HCT116 (cell line): ENCODE results near the gene KLHL35. TPM values are rescaled to one million over a fixed set of nuclear protein-coding genes. Genes with fewer than 3 reads are reported as not detected.

Experiments used
- ATAC-seq: fragments of 200-7000 bp; cut with Tn5 transposase; 2 replicates; pipeline ENCODE4 v1.9.1; 2020; ENCODE audit warnings: mild to moderate bottlenecking, moderate library complexity
- BruUV-seq: library from RNA; stranded (reverse); fragments of 400-500 nt; replicated peaks from 2 replicates; lab custom pipeline; 2021; lab: Mats Ljungman, UMichigan
- CTCF ChIA-PET: fragments of 300-600 bp; sonication (Branson Sonifier 250); formaldehyde crosslinking; loops from one replicate; lab custom pipeline; 2021; ENCODE audit warnings: antibody characterized with exemption; lab: Charles Lee
- POLR2A ChIA-PET: fragments of 300-600, 350-600 bp; sonication (Branson Sonifier 250); formaldehyde crosslinking; loops from one replicate; lab custom pipeline; 2021; ENCODE audit warnings: antibody characterized with exemption; lab: Charles Lee
- RAD21 ChIA-PET, 2 experiments: fragments of 300-600 bp; sonication (Branson Sonifier 250); formaldehyde crosslinking; loops; one replicate each; lab custom pipeline; 2023; ENCODE audit warnings: low total read pairs in 2 of 2; ENCODE audit not compliant: uncharacterized antibody in 2 of 2, unreplicated experiment in 2 of 2, low non-redundant PET in 1 of 2; lab: Charles Lee
- DNase-seq: peaks from one replicate; pipeline ENCODE4 v3.0.0-alpha.2; 2010; ENCODE audit warnings: low read depth, low spot score
- H2AFZ ChIP-seq: fragments of 200-600 bp; shearing (Covaris generic), sonication (generic); 2 replicates; pipeline ENCODE4 v1.6.1; 2017; ENCODE audit warnings: low read depth, mixed run types, mixed read lengths, antibody characterized with exemption, low read length; ENCODE audit not compliant: poor library complexity, severe bottlenecking
- H3K27ac ChIP-seq: 2 replicates; pipeline ENCODE4 v1.5.1; 2012; ENCODE audit warnings: low read depth, low read length
- H3K27me3 ChIP-seq: fragments of 200-600 bp; sonication (generic); 2 replicates; pipeline ENCODE4 v1.6.1; 2016; ENCODE audit warnings: mixed run types, low read length, mixed read lengths; ENCODE audit not compliant: insufficient read depth
- H3K36me3 ChIP-seq, 2 experiments: fragments of 200-500 bp in 1 of 2; fragments of 200-600 bp in 1 of 2; sonication (Bioruptor generic) in 1 of 2; sonication (generic) in 1 of 2; 2 replicates each; pipeline versions ENCODE4 v1.5.1 to v1.6.1; 2014 to 2016; ENCODE audit warnings: low read length in 2 of 2, inconsistent platforms in 1 of 2, mixed read lengths in 1 of 2, mixed run types in 1 of 2; ENCODE audit not compliant: insufficient read depth in 2 of 2, control insufficient read depth in 1 of 2
- H3K4me1 ChIP-seq, 2 experiments: fragments of 200-600 bp in 1 of 2; sonication (generic) in 1 of 2; 2 replicates each; pipeline versions ENCODE4 v1.5.1 to v1.6.1; 2012 to 2017; ENCODE audit warnings: low read length in 2 of 2, inconsistent platforms in 1 of 2, mild to moderate bottlenecking in 1 of 2, mixed read lengths in 1 of 2, mixed run types in 1 of 2, moderate library complexity in 1 of 2; ENCODE audit not compliant: insufficient read depth in 2 of 2, control insufficient read depth in 1 of 2
- H3K4me2 ChIP-seq: fragments of 200-600 bp; sonication (generic); 2 replicates; pipeline ENCODE4 v1.6.1; 2017; ENCODE audit warnings: mixed run types, low read length, mixed read lengths
- H3K4me3 ChIP-seq, 2 experiments: fragments of 200-600 bp in 1 of 2; sonication (generic) in 1 of 2; replicated peaks in 1 of 2; 2 replicates each; pipeline ENCODE4 v1.5.1; 2011 to 2016; ENCODE audit warnings: low read length in 2 of 2, control low read depth in 1 of 2, low read depth in 1 of 2, mild to moderate bottlenecking in 1 of 2, mixed read lengths in 1 of 2, mixed run types in 1 of 2
- H3K79me2 ChIP-seq: fragments of 200-600 bp; sonication (generic); 2 replicates; pipeline ENCODE4 v1.6.1; 2017; ENCODE audit warnings: mild to moderate bottlenecking, mixed run types, low read length, moderate library complexity, mixed read lengths; ENCODE audit not compliant: insufficient read depth
- H3K9ac ChIP-seq: fragments of 200-600 bp; sonication (generic); 2 replicates; pipeline ENCODE4 v1.6.1; 2016; ENCODE audit warnings: low read length, mixed read lengths
- H3K9me2 ChIP-seq: fragments of 200-600 bp; sonication (generic), shearing (Covaris generic); 2 replicates; pipeline ENCODE4 v1.6.1; 2017; ENCODE audit warnings: mixed run types, mild to moderate bottlenecking, moderate library complexity; ENCODE audit not compliant: insufficient read depth
- H3K9me3 ChIP-seq, 2 experiments: fragments of 200-500 bp in 1 of 2; fragments of 200-600 bp in 1 of 2; sonication (Bioruptor generic) in 1 of 2; sonication (generic) in 1 of 2; 2 replicates each; pipeline ENCODE4 v1.6.1; 2014 to 2017; ENCODE audit warnings: low read length in 2 of 2, mixed read lengths in 2 of 2, inconsistent platforms in 1 of 2, low read depth in 1 of 2, mild to moderate bottlenecking in 1 of 2, mixed run types in 1 of 2, moderate library complexity in 1 of 2; ENCODE audit not compliant: control insufficient read depth in 1 of 2, insufficient read depth in 1 of 2
- H4K20me1 ChIP-seq: fragments of 200-600 bp; sonication (generic), shearing (Covaris generic); 2 replicates; pipeline ENCODE4 v1.6.1; 2017; ENCODE audit warnings: mixed run types, mild to moderate bottlenecking, moderate library complexity; ENCODE audit not compliant: insufficient read depth
- ATF3 ChIP-seq: IDR thresholded peaks from 2 replicates; pipeline ENCODE4 v1.6.1; 2012
- CBX3 ChIP-seq: IDR thresholded peaks from 2 replicates; pipeline ENCODE4 v1.6.1; 2012; ENCODE audit warnings: low read depth
- CEBPB ChIP-seq: IDR thresholded peaks from 2 replicates; pipeline ENCODE4 v1.6.1; 2012; ENCODE audit warnings: low read depth
- CTCF ChIP-seq, 3 experiments: fragments of 200-600 bp in 1 of 3; sonication (generic) in 1 of 3; IDR thresholded peaks in 2 of 3; conservative IDR thresholded peaks in 1 of 3; 2 replicates each; pipeline ENCODE4 v1.5.1; 2012 to 2017; ENCODE audit warnings: low read depth in 2 of 3, low read length in 2 of 3, antibody characterized with exemption in 1 of 3, borderline replicate concordance in 1 of 3, control low read depth in 1 of 3, mild to moderate bottlenecking in 1 of 3, mixed read lengths in 1 of 3, mixed run types in 1 of 3, moderate library complexity in 1 of 3; ENCODE audit not compliant: insufficient read depth in 1 of 3
- ELF1 ChIP-seq: IDR thresholded peaks from 2 replicates; pipeline ENCODE4 v1.6.1; 2012; ENCODE audit warnings: low read depth, borderline replicate concordance
- EZH2 ChIP-seq: fragments of 200-600 bp; sonication (generic); IDR thresholded peaks from 2 replicates; pipeline ENCODE4 v1.6.1; 2017; ENCODE audit warnings: antibody characterized with exemption, mixed run types
- FOSL1 ChIP-seq: IDR thresholded peaks from 2 replicates; pipeline ENCODE4 v1.6.1; 2012; ENCODE audit warnings: low read depth
- JUND ChIP-seq: IDR thresholded peaks from 2 replicates; pipeline ENCODE4 v1.6.1; 2012
- MAX ChIP-seq: IDR thresholded peaks from 2 replicates; pipeline ENCODE4 v1.6.1; 2012
- POLR2AphosphoS5 ChIP-seq: IDR thresholded peaks from 2 replicates; pipeline ENCODE4 v1.6.1; 2011; ENCODE audit warnings: mild to moderate bottlenecking, low read depth, low read length, moderate library complexity
- RAD21 ChIP-seq: IDR thresholded peaks from 2 replicates; pipeline ENCODE4 v1.6.1; 2012; ENCODE audit warnings: low read depth, mild to moderate bottlenecking
- SIN3A ChIP-seq: IDR thresholded peaks from 2 replicates; pipeline ENCODE4 v1.6.1; 2012; ENCODE audit warnings: low read depth
- SP1 ChIP-seq: IDR thresholded peaks from 2 replicates; pipeline ENCODE4 v1.6.1; 2012; ENCODE audit warnings: low read depth
- TCF7L2 ChIP-seq: IDR thresholded peaks from 2 replicates; pipeline ENCODE4 v1.7.0; 2011; ENCODE audit warnings: borderline replicate concordance, inconsistent platforms; ENCODE audit not compliant: insufficient read depth, insufficient read length; ENCODE audit errors: extremely low read depth
- YY1 ChIP-seq: IDR thresholded peaks from 2 replicates; pipeline ENCODE4 v1.6.1; 2011; ENCODE audit warnings: low read length, low read depth, moderate library complexity, mild to moderate bottlenecking; ENCODE audit not compliant: insufficient replicate concordance; ENCODE audit errors: extremely low read depth
- ZBTB33 ChIP-seq: IDR thresholded peaks from 2 replicates; pipeline ENCODE4 v1.6.1; 2011; ENCODE audit warnings: mild to moderate bottlenecking, low read length, moderate library complexity; ENCODE audit not compliant: insufficient replicate concordance; ENCODE audit errors: extremely low read depth
- ZFX ChIP-seq: fragments of 450-650 bp; IDR thresholded peaks from 2 replicates; pipeline ENCODE4 v1.6.1; 2017
- ZNF274 ChIP-seq: fragments of 200-500 bp; sonication (Bioruptor generic); IDR thresholded peaks from 2 replicates; pipeline ENCODE4 v1.6.1; 2014; ENCODE audit warnings: mild to moderate bottlenecking, low read depth, low read length, inconsistent platforms
- intact Hi-C: fragments of 100-400 bp; cut with micrococcal nuclease; formaldehyde crosslinking; loops from 2 replicates; pipeline ENCODE4 v1.10.0; 2022
- total RNA-seq: library from RNA; stranded (reverse); gene quantifications from one replicate; pipeline ENCODE4 v1.2.1, GENCODE V29; 2021; ENCODE audit not compliant: unreplicated experiment

Gene KLHL35
- total RNA-seq, 1 experiment from 2014 or later = 1.7 TPM

GRCh38 chr11:75454987-75455386 lies 22.0 kb upstream of the KLHL35 start:
- Histone ChIP-seq H3K9ac (no peak overlapping the region), H2AFZ (no peak overlapping the region), H3K79me2 (no peaks in the 10 kb centered on the region), H3K4me2 (no peak overlapping the region), H4K20me1 (no peaks in the 10 kb centered on the region), H3K36me3 (no peaks in the 10 kb centered on the region; a peak in 1 of 4 replicates), H3K9me3 (no peaks in the 10 kb centered on the region), H3K4me1 (no peaks in the 10 kb centered on the region), H3K9me2 (no peaks in the 10 kb centered on the region), H3K27ac (no peak overlapping the region), H3K27me3 (no peaks in the 10 kb centered on the region), H3K4me3 (no peak overlapping the region)
- RAD21 ChIA-PET = no interaction called here
- TF ChIP-seq FOSL1 = no peak
- no peak for TF ChIP-seq ELF1
- no peak for TF ChIP-seq ZFX
- TF ChIP-seq CBX3 = no peak
- TF ChIP-seq ZBTB33 = no peak
- no peak for TF ChIP-seq JUND
- TF ChIP-seq CTCF (IDR thresholded peaks at IDR 0.05 in 2 of 3, conservative IDR thresholded peaks at IDR 0.05 in 1 of 3; ENCODE audit: borderline replicate concordance in 1 of 3, insufficient read depth in 1 of 3, low read depth in 2 of 3, low read length in 2 of 3) = no peak
- no peak for TF ChIP-seq MAX
- no peak for TF ChIP-seq SIN3A
- no peak for TF ChIP-seq SP1
- TF ChIP-seq TCF7L2 = no peak
- no peak for TF ChIP-seq EZH2
- no peak for TF ChIP-seq YY1
- no peak for TF ChIP-seq CEBPB
- TF ChIP-seq ATF3 = no peak
- no peak for TF ChIP-seq ZNF274
- TF ChIP-seq RAD21 = no peak
- TF ChIP-seq POLR2AphosphoS5 = no peak
- POLR2A ChIA-PET = no interaction called here
- ATAC-seq (no peak), DNase-seq (no peak)
- CTCF ChIA-PET = no interaction called here
- intact Hi-C loops = no loop called here
- BruUV-seq = no TSS peak
